DOHH2 (cell line): ENCODE data around the gene GNG12.

Experiments used
- H3F3A ChIP-seq: fragments of 200-600 bp; sonication (generic), shearing (Covaris generic); 2 replicates; pipeline ENCODE4 v1.6.0; 2016; ENCODE audit warnings: antibody characterized with exemption, mild to moderate bottlenecking; ENCODE audit not compliant: control insufficient read depth, insufficient read depth
- H3K27ac ChIP-seq: fragments of 200-600 bp; sonication (generic); 2 replicates; pipeline ENCODE4 v1.5.1; 2014; ENCODE audit warnings: low read depth, mild to moderate bottlenecking, low read length, moderate library complexity
- H3K27me3 ChIP-seq: fragments of 200-600 bp; sonication (generic); 2 replicates; pipeline ENCODE4 v1.6.1; 2014; ENCODE audit warnings: mild to moderate bottlenecking, low read length, mixed read lengths; ENCODE audit not compliant: control insufficient read depth
- H3K36me3 ChIP-seq: fragments of 200-600 bp; sonication (generic); 2 replicates; pipeline ENCODE4 v1.6.1; 2014; ENCODE audit warnings: mild to moderate bottlenecking, low read length, moderate library complexity, mixed read lengths; ENCODE audit not compliant: control insufficient read depth
- H3K4me1 ChIP-seq: fragments of 200-600 bp; sonication (generic); 2 replicates; pipeline ENCODE4 v1.6.1; 2014; ENCODE audit warnings: mild to moderate bottlenecking, low read length, mixed read lengths; ENCODE audit not compliant: control insufficient read depth
- H3K4me2 ChIP-seq: fragments of 200-600 bp; sonication (generic); 2 replicates; pipeline ENCODE4 v1.6.0; 2014; ENCODE audit warnings: mild to moderate bottlenecking, low read length, moderate library complexity
- H3K4me3 ChIP-seq: fragments of 200-600 bp; sonication (generic); 2 replicates; pipeline ENCODE4 v1.5.1; 2014; ENCODE audit warnings: mild to moderate bottlenecking, low read length, mixed read lengths
- H3K79me2 ChIP-seq: fragments of 200-600 bp; sonication (generic); 2 replicates; pipeline ENCODE4 v1.6.1; 2014; ENCODE audit warnings: mild to moderate bottlenecking, low read length, mixed read lengths; ENCODE audit not compliant: control insufficient read depth
- H3K9me2 ChIP-seq: fragments of 200-600 bp; sonication (generic); replicated peaks from 2 replicates; pipeline ENCODE4 v1.6.1; 2014; ENCODE audit warnings: mild to moderate bottlenecking, low read length, mixed read lengths; ENCODE audit not compliant: control insufficient read depth
- H3K9me3 ChIP-seq: fragments of 200-600 bp; sonication (generic); 2 replicates; pipeline ENCODE4 v1.6.1; 2014; ENCODE audit warnings: antibody characterized with exemption, low read length, mixed read lengths; ENCODE audit not compliant: control insufficient read depth, insufficient read depth
- H4K20me1 ChIP-seq: fragments of 200-600 bp; sonication (generic); 2 replicates; pipeline ENCODE4 v1.6.0; 2014; ENCODE audit warnings: low read depth, mild to moderate bottlenecking, antibody characterized with exemption, low read length, moderate library complexity; ENCODE audit not compliant: control insufficient read depth, insufficient read depth
- CTCF ChIP-seq: fragments of 200-600 bp; sonication (generic); IDR thresholded peaks from one replicate; pipeline ENCODE4 v1.5.1; 2014; ENCODE audit warnings: antibody characterized with exemption, mild to moderate bottlenecking, low read depth, low read length; ENCODE audit not compliant: poor library complexity, severe bottlenecking
- EZH2phosphoT487 ChIP-seq: fragments of 200-600 bp; sonication (generic); IDR thresholded peaks from 2 replicates; pipeline ENCODE4 v1.6.1; 2017; ENCODE audit warnings: borderline replicate concordance, mild to moderate bottlenecking, antibody characterized with exemption, low read length, moderate library complexity, mixed read lengths

GNG12 gene

GRCh38 chr1:67777440-67777839 lies 55.8 kb downstream of the GNG12 start:
- H3K4me2 ChIP-seq, result no peak overlapping the region
- H3F3A ChIP-seq, result no peaks in the 10 kb centered on the region
- H3K9me3 ChIP-seq, result no peaks in the 10 kb centered on the region
- H3K9me2 ChIP-seq, result no peaks in the 10 kb centered on the region
- no peaks in the 10 kb centered on the region for H3K79me2 ChIP-seq
- no peaks in the 10 kb centered on the region for H4K20me1 ChIP-seq
- H3K27ac ChIP-seq, result no peak overlapping the region
- H3K27me3 ChIP-seq, result peaks cover 3% of the 10 kb centered on the region; the same call in 1 of the 2 replicates
- no peaks in the 10 kb centered on the region for H3K36me3 ChIP-seq
- no peaks in the 10 kb centered on the region for H3K4me1 ChIP-seq
- TF ChIP-seq CTCF, result no peak
- TF ChIP-seq EZH2phosphoT487, result no peak
- no peak overlapping the region for H3K4me3 ChIP-seq

GRCh38 chr1:67777016-67777415 lies 56.3 kb downstream of the GNG12 start:
- no peak for TF ChIP-seq EZH2phosphoT487
- no peak for TF ChIP-seq CTCF
- H3K79me2 ChIP-seq, result no peaks in the 10 kb centered on the region

GRCh38 chr1:67773462-67773861 lies 59.8 kb downstream of the GNG12 start:
- Histone ChIP-seq H3K27me3 (peaks cover 24% of the 10 kb centered on the region), H3K79me2 (no peaks in the 10 kb centered on the region)
- TF ChIP-seq CTCF (no peak), EZH2phosphoT487 (no peak)

More at GRCh38 chr1:67777016-67777415, 56.3 kb downstream of the GNG12 start:
- Histone ChIP-seq H3K4me2 (no peak overlapping the region), H3F3A (no peaks in the 10 kb centered on the region), H3K27me3 (peaks cover 5% of the 10 kb centered on the region; the same call in 1 of the 2 replicates), H3K36me3 (no peaks in the 10 kb centered on the region), H3K4me3 (no peak overlapping the region), H3K4me1 (no peaks in the 10 kb centered on the region), H3K9me3 (no peaks in the 10 kb centered on the region), H4K20me1 (no peaks in the 10 kb centered on the region), H3K9me2 (no peaks in the 10 kb centered on the region), H3K27ac (no peak overlapping the region)

More at GRCh38 chr1:67773462-67773861, 59.8 kb downstream of the GNG12 start:
- Histone ChIP-seq H4K20me1 (no peaks in the 10 kb centered on the region), H3K36me3 (no peaks in the 10 kb centered on the region), H3K4me3 (no peak overlapping the region), H3K4me2 (no peak overlapping the region), H3K9me2 (no peaks in the 10 kb centered on the region), H3K9me3 (no peaks in the 10 kb centered on the region), H3F3A (no peaks in the 10 kb centered on the region), H3K27ac (no peak overlapping the region), H3K4me1 (no peaks in the 10 kb centered on the region)
